Measurements from ENCODE around the gene NAPSA.

DNA sequence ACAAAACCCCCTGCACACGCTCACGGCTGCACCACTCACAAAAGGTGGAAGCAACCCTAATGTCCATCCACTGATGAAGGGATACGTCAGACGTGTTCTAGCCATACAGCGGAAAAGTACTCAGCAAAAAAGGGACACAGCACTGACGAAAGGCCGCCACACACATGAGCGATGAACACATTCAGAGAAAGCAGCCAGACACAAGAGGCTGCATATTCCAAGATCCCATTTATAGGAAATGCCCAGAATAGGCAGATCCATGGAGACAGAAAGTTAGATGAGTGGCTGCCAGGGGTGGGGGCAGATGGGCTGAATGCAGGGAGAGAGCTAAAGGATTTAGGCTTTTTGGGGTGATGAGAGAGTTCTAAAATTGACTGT lies 22.4 kb upstream of the NAPSA start:
- TF ChIP-seq, protein P1, sequence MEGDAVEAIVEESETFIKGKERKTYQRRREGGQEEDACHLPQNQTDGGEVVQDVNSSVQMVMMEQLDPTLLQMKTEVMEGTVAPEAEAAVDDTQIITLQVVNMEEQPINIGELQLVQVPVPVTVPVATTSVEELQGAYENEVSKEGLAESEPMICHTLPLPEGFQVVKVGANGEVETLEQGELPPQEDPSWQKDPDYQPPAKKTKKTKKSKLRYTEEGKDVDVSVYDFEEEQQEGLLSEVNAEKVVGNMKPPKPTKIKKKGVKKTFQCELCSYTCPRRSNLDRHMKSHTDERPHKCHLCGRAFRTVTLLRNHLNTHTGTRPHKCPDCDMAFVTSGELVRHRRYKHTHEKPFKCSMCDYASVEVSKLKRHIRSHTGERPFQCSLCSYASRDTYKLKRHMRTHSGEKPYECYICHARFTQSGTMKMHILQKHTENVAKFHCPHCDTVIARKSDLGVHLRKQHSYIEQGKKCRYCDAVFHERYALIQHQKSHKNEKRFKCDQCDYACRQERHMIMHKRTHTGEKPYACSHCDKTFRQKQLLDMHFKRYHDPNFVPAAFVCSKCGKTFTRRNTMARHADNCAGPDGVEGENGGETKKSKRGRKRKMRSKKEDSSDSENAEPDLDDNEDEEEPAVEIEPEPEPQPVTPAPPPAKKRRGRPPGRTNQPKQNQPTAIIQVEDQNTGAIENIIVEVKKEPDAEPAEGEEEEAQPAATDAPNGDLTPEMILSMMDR (IDR thresholded peaks at IDR 0.05), result no peak
- TF ChIP-seq POLR2A (IDR thresholded peaks at IDR 0.05; ENCODE audit: low read depth) (no peak), EP300 (IDR thresholded peaks at IDR 0.05) (no peak), POLR2AphosphoS5 (IDR thresholded peaks at IDR 0.05) (no peak)

All from esophagus muscularis mucosa (tissue), 4 donors.